Peyer's patch (tissue), 4 donors: Measurements from ENCODE around the gene ARL6IP4.

Source experiments
- CTCF ChIP-seq, 6 experiments: fragments of 450-650 bp in 4 of 6; fragments of 200-600 bp in 2 of 6; sonication (generic) in 1 of 6; IDR thresholded peaks; one replicate each; pipeline ENCODE4 v1.5.1; 2017 to 2019; ENCODE audit warnings: antibody characterized with exemption in 6 of 6, mild to moderate bottlenecking in 3 of 6, moderate library complexity in 1 of 6
- POLR2A ChIP-seq, 2 donors: fragments of 450-650 bp; IDR thresholded peaks; one replicate each; pipeline ENCODE4 v1.5.1; 2017; ENCODE audit warnings: antibody characterized with exemption in 2 of 2, mild to moderate bottlenecking in 2 of 2, moderate library complexity in 2 of 2

- TF ChIP-seq CTCF (IDR thresholded peaks at IDR 0.05) (no peak), POLR2A (IDR thresholded peaks at IDR 0.05) (no peak)
Measured at GRCh38 chr12:122939125-122939524, 41.4 kb upstream of the ARL6IP4 start.
